ENCODE data around the gene CLPTM1L. TPM values are rescaled to one million over a fixed set of nuclear protein-coding genes. Genes with fewer than 3 reads are reported as not detected.

CLPTM1L gene
- total RNA-seq, 3 donors from 2014 or later, result 94.0 to 121 (median 107) TPM

- DNase-seq (ENCODE audit: low spot score in 2 of 2), result peak in 1 of 2 donors; percentile 50
- TF ChIP-seq, protein P1, sequence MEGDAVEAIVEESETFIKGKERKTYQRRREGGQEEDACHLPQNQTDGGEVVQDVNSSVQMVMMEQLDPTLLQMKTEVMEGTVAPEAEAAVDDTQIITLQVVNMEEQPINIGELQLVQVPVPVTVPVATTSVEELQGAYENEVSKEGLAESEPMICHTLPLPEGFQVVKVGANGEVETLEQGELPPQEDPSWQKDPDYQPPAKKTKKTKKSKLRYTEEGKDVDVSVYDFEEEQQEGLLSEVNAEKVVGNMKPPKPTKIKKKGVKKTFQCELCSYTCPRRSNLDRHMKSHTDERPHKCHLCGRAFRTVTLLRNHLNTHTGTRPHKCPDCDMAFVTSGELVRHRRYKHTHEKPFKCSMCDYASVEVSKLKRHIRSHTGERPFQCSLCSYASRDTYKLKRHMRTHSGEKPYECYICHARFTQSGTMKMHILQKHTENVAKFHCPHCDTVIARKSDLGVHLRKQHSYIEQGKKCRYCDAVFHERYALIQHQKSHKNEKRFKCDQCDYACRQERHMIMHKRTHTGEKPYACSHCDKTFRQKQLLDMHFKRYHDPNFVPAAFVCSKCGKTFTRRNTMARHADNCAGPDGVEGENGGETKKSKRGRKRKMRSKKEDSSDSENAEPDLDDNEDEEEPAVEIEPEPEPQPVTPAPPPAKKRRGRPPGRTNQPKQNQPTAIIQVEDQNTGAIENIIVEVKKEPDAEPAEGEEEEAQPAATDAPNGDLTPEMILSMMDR (IDR thresholded peaks at IDR 0.05), result no peak
- TF ChIP-seq POLR2A (IDR thresholded peaks at IDR 0.05) (no peak), POLR2AphosphoS5 (IDR thresholded peaks at IDR 0.05) (no peak)
- Histone ChIP-seq H3K27me3 (no peaks in the 10 kb centered on the region), H3K36me3 (no peaks in the 10 kb centered on the region), H3K4me1 (no peaks in the 10 kb centered on the region), H3K27ac (no peak overlapping the region), H3K4me3 (no peak overlapping the region), H3K9me3 (peaks cover 11 to 21% of the 10 kb centered on the region in 2 donors)
- intact Hi-C loops (cut with DNase I; ENCODE audit: low total_unique reads), result no loop called here
Observed at GRCh38 chr5:1282131-1282992, 62.5 kb downstream of the CLPTM1L start.

DNA sequence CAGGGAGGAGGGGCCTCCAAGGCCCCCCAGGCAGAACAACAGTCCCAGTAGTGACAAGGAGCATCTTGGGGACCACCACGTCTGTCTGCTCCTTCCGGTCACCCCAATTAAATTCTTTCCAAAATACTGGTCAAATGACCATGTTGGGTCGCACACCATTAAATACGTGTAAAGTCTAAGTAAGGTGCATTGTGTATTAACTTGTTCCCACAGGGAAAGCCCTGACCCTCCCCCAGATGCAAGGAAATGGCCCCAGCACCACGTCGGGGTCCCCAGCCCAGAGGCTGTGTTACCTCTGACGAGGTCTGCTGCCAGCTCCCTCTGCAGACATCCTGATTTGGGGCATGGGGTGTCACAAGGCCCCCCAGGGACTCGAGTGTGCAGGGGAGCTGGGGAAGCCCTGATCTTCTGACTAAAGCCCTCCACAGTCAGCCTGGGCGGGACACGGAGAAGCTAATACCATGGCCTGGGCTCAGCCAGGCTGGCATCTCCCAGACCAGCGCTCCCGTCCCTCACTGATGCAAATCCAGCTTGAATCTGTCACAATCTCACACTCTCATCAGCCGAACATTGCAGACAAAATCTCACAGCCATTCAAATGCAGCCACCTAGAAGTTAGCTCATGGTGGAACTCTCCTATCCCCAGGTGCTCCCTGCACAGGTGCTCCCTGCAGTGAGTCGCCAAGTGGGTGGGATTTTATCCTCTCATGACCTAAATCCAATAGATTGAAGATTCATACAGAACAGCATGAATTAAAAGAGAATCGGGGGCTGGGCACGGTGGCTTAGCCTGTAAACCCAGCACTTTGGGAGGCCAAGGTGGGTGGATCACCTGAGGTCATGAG, 63.6 kb downstream of the CLPTM1L start:
- intact Hi-C loops (cut with DNase I; ENCODE audit: low total_unique reads), result no loop called here
- H3K4me1 ChIP-seq, result no peaks in the 10 kb centered on the region
- peaks cover 11 to 21% of the 10 kb centered on the region in 2 donors for H3K9me3 ChIP-seq
- no peak for DNase-seq (ENCODE audit: low spot score in 2 of 2)
- no peak overlapping the region for H3K4me3 ChIP-seq
- no peak for TF ChIP-seq POLR2A (IDR thresholded peaks at IDR 0.05)
- TF ChIP-seq, protein P1 (IDR thresholded peaks at IDR 0.05), result no peak
- TF ChIP-seq POLR2AphosphoS5 (IDR thresholded peaks at IDR 0.05), result no peak
- H3K36me3 ChIP-seq, result no peaks in the 10 kb centered on the region
- no peak overlapping the region for H3K27ac ChIP-seq
- H3K27me3 ChIP-seq, result no peaks in the 10 kb centered on the region

DNA sequence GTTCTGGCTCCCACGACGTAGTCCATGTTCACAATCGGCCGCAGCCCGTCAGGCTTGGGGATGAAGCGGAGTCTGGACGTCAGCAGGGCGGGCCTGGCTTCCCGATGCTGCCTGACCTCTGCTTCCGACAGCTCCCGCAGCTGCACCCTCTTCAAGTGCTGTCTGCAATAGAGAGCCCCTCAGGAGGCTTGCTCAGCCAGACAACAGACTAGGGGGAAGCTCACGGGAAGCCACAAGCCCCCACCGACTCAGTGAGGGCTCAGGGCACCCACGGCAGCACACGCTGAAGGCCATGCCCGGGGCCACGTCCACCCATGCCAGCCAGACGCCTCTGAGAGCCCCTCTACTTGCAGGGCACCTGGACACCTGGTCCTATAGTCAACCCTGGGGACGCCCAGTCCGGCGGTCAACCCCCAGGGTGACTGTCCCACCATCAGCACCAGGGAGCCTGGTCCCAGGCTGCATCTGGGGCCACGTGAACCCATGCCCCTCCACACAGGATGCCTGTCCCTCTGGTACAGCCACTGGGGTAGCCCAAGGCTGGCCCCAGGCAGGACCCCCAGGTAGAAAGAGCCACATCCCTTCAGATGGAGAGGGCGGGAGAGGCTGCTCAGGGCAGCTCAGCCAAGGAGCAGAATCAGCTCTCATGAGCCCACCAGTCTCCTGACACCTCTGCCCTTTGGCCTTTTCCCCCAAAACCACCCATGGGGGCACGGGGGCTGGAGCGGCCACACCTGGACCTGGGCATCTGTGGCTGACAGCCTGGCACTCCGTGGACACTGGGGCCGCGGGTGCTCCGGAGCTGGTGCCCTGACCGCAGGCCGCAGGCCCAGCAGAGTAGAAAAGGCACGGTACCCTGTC, 64.5 kb downstream of the CLPTM1L start:
- TF ChIP-seq, protein P1 (IDR thresholded peaks at IDR 0.05), result no peak
- no peak for TF ChIP-seq POLR2A (IDR thresholded peaks at IDR 0.05)
- TF ChIP-seq POLR2AphosphoS5 (IDR thresholded peaks at IDR 0.05), result no peak
- DNase-seq (ENCODE audit: low spot score in 2 of 2), result no peak
- Histone ChIP-seq H3K27ac (no peak overlapping the region), H3K36me3 (no peaks in the 10 kb centered on the region), H3K4me3 (no peak overlapping the region), H3K27me3 (no peaks in the 10 kb centered on the region), H3K9me3 (peaks cover 11 to 21% of the 10 kb centered on the region in 2 donors), H3K4me1 (no peaks in the 10 kb centered on the region)
- intact Hi-C loops (cut with DNase I; ENCODE audit: low total_unique reads), result no loop called here

DNA sequence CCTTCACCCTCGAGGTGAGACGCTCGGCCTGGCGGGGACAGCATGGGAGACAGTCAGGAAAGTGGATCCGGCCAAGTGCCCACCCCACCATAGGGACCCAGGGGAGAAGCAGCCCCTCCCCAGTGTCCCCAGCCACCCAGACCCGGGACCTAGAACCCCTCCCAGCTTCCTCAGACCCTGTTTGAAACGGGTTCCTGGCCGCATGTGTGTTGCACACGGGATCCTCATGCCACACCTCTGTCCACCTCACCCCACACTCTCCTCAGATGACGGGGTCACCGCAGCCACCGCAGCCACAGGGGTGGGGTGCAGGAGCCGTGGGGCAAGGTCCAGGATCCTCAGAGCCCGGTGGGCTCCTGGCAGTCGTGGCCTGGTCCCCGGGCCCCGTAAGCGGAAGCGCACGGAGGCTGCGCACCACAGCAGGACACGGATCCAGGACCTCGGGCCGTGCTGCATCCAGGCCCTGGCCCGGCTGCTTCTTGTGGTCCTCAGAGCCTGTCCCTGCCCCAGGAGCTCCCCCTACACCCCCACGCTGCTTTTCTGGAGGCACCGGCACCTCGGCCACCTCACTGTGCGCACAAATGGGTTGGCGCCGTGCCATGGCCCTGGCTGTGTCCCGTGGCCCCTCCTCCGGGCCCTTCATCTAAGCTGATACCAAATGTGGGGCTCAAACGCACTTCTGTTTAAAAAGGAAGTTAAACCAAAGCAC, 65.3 kb downstream of the CLPTM1L start:
- H3K27me3 ChIP-seq, result no peaks in the 10 kb centered on the region
- peaks cover 11 to 21% of the 10 kb centered on the region in 2 donors for H3K9me3 ChIP-seq
- intact Hi-C loops (cut with DNase I; ENCODE audit: low total_unique reads), result no loop called here
- H3K4me3 ChIP-seq, result no peak overlapping the region
- no peaks in the 10 kb centered on the region for H3K36me3 ChIP-seq
- no peaks in the 10 kb centered on the region for H3K4me1 ChIP-seq
- no peak for DNase-seq (ENCODE audit: low spot score in 2 of 2)
- no peak for TF ChIP-seq POLR2A (IDR thresholded peaks at IDR 0.05)
- TF ChIP-seq POLR2AphosphoS5 (IDR thresholded peaks at IDR 0.05), result no peak
- TF ChIP-seq, protein P1 (IDR thresholded peaks at IDR 0.05), result no peak
- no peak overlapping the region for H3K27ac ChIP-seq

Data from breast epithelium (tissue), 4 donors.